HEK293 (cell line): Measurements from ENCODE around the gene ANKRD49.

Experiments
- EGR2 ChIP-seq: fragments of 450-650 bp; formaldehyde crosslinking; IDR thresholded peaks from 2 replicates; pipeline ENCODE4 v1.5.1; 2016; ENCODE audit warnings: low read depth, missing biosample characterization, missing genetic modification characterization
- FEZF1 ChIP-seq: fragments of 450-650 bp; formaldehyde crosslinking; IDR thresholded peaks from 2 replicates; pipeline ENCODE4 v1.5.1; 2016; ENCODE audit warnings: missing biosample characterization, missing genetic modification characterization
- GFI1B ChIP-seq: fragments of 450-650 bp; formaldehyde crosslinking; IDR thresholded peaks from 2 replicates; pipeline ENCODE4 v1.5.1; 2016; ENCODE audit warnings: missing biosample characterization, missing genetic modification characterization
- GLIS2 ChIP-seq: fragments of 450-650 bp; formaldehyde crosslinking; IDR thresholded peaks from 2 replicates; pipeline ENCODE4 v1.5.1; 2016; ENCODE audit warnings: missing biosample characterization, missing genetic modification characterization
- HOXD13 ChIP-seq: sonication (generic); formaldehyde crosslinking; IDR thresholded peaks from 2 replicates; pipeline ENCODE4 v1.8.0; 2022; ENCODE audit warnings: missing genetic modification reagents, borderline replicate concordance
- SCRT2 ChIP-seq: fragments of 450-650 bp; formaldehyde crosslinking; IDR thresholded peaks from 2 replicates; pipeline ENCODE4 v1.5.1; 2016; ENCODE audit warnings: missing biosample characterization, missing genetic modification characterization
- TCF7L2 ChIP-seq: IDR thresholded peaks from 2 replicates; pipeline ENCODE4 v1.6.1; 2011; ENCODE audit warnings: low read depth, mild to moderate bottlenecking, inconsistent platforms, low read length, moderate library complexity, borderline replicate concordance
- ZNF132 ChIP-seq: fragments of 450-650 bp; formaldehyde crosslinking; IDR thresholded peaks from 2 replicates; pipeline ENCODE4 v1.5.1; 2017; ENCODE audit warnings: missing biosample characterization, missing genetic modification characterization, borderline replicate concordance
- ZNF146 ChIP-seq: fragments of 450-650 bp; formaldehyde crosslinking; IDR thresholded peaks from 2 replicates; pipeline ENCODE4 v1.5.1; 2016; ENCODE audit warnings: missing biosample characterization, missing genetic modification characterization
- ZNF174 ChIP-seq: fragments of 450-650 bp; formaldehyde crosslinking; IDR thresholded peaks from 2 replicates; pipeline ENCODE4 v1.5.0; 2017; ENCODE audit warnings: missing biosample characterization, mild to moderate bottlenecking, missing genetic modification characterization
- ZNF214 ChIP-seq: fragments of 450-650 bp; formaldehyde crosslinking; IDR thresholded peaks from 2 replicates; pipeline ENCODE4 v1.5.1; 2017; ENCODE audit warnings: missing biosample characterization, mild to moderate bottlenecking, missing genetic modification characterization, borderline replicate concordance
- ZNF302 ChIP-seq: fragments of 450-650 bp; formaldehyde crosslinking; IDR thresholded peaks from 2 replicates; pipeline ENCODE4 v1.5.1; 2016; ENCODE audit warnings: missing biosample characterization, missing genetic modification characterization, low read depth
- ZNF324 ChIP-seq: fragments of 450-650 bp; formaldehyde crosslinking; IDR thresholded peaks from 2 replicates; pipeline ENCODE4 v1.5.1; 2016; ENCODE audit warnings: missing biosample characterization, missing genetic modification characterization
- ZNF350 ChIP-seq: fragments of 450-650 bp; formaldehyde crosslinking; IDR thresholded peaks from 2 replicates; pipeline ENCODE4 v1.5.0; 2017; ENCODE audit warnings: missing biosample characterization, mild to moderate bottlenecking, missing genetic modification characterization
- ZNF354C ChIP-seq: fragments of 450-650 bp; formaldehyde crosslinking; IDR thresholded peaks from 2 replicates; pipeline ENCODE4 v1.5.1; 2016; ENCODE audit warnings: missing biosample characterization, missing genetic modification characterization, low read depth, borderline replicate concordance
- ZNF416 ChIP-seq: fragments of 450-650 bp; formaldehyde crosslinking; IDR thresholded peaks from 2 replicates; pipeline ENCODE4 v1.5.1; 2016; ENCODE audit warnings: missing biosample characterization, missing genetic modification characterization
- ZNF501 ChIP-seq: fragments of 450-650 bp; formaldehyde crosslinking; IDR thresholded peaks from 2 replicates; pipeline ENCODE4 v1.5.1; 2016; ENCODE audit warnings: missing biosample characterization, missing genetic modification characterization
- ZNF549 ChIP-seq: fragments of 450-650 bp; IDR thresholded peaks from 2 replicates; pipeline ENCODE4 v1.5.1; 2018; ENCODE audit warnings: missing biosample characterization, missing genetic modification characterization, mild to moderate bottlenecking, inconsistent platforms, moderate library complexity
- ZNF555 ChIP-seq: fragments of 450-650 bp; formaldehyde crosslinking; conservative IDR thresholded peaks from 2 replicates; pipeline ENCODE4 v1.5.1; 2017; ENCODE audit warnings: missing biosample characterization, mild to moderate bottlenecking, missing genetic modification characterization, inconsistent platforms
- ZNF558 ChIP-seq: fragments of 450-650 bp; formaldehyde crosslinking; IDR thresholded peaks from 2 replicates; pipeline ENCODE4 v1.5.1; 2016; ENCODE audit warnings: missing biosample characterization, missing genetic modification characterization
- ZNF596 ChIP-seq: fragments of 450-650 bp; IDR thresholded peaks from 2 replicates; pipeline ENCODE4 v1.5.0; 2018; ENCODE audit warnings: missing biosample characterization, mild to moderate bottlenecking, missing genetic modification characterization, moderate library complexity
- ZNF610 ChIP-seq: fragments of 450-650 bp; formaldehyde crosslinking; IDR thresholded peaks from 2 replicates; pipeline ENCODE4 v1.5.1; 2016; ENCODE audit warnings: missing biosample characterization, missing genetic modification characterization, borderline replicate concordance
- ZNF621 ChIP-seq: fragments of 450-650 bp; formaldehyde crosslinking; IDR thresholded peaks from 2 replicates; pipeline ENCODE4 v1.5.1; 2017; ENCODE audit warnings: missing biosample characterization, missing genetic modification characterization
- ZNF623 ChIP-seq: fragments of 450-650 bp; formaldehyde crosslinking; IDR thresholded peaks from 2 replicates; pipeline ENCODE4 v1.5.1; 2016; ENCODE audit warnings: missing biosample characterization, missing genetic modification characterization
- ZNF658 ChIP-seq: fragments of 450-650 bp; formaldehyde crosslinking; IDR thresholded peaks from 2 replicates; pipeline ENCODE4; 2016; ENCODE audit warnings: missing biosample characterization, missing genetic modification characterization
- ZNF660 ChIP-seq: fragments of 450-650 bp; IDR thresholded peaks from 2 replicates; pipeline ENCODE4 v1.5.1; 2018; ENCODE audit warnings: missing biosample characterization, mild to moderate bottlenecking, missing genetic modification characterization
- ZNF677 ChIP-seq: fragments of 450-650 bp; IDR thresholded peaks from 2 replicates; pipeline ENCODE4 v1.5.0; 2018; ENCODE audit warnings: missing biosample characterization, mild to moderate bottlenecking, missing genetic modification characterization, moderate library complexity
- ZNF76 ChIP-seq: fragments of 450-650 bp; formaldehyde crosslinking; IDR thresholded peaks from 2 replicates; pipeline ENCODE4; 2016; ENCODE audit warnings: low read depth, missing biosample characterization, missing genetic modification characterization, borderline replicate concordance
- ZNF768 ChIP-seq: fragments of 450-650 bp; formaldehyde crosslinking; IDR thresholded peaks from 2 replicates; pipeline ENCODE4 v1.5.1; 2018; ENCODE audit warnings: missing biosample characterization, mild to moderate bottlenecking, missing genetic modification characterization
- ZNF792 ChIP-seq: fragments of 450-650 bp; formaldehyde crosslinking; IDR thresholded peaks from 2 replicates; pipeline ENCODE4 v1.5.1; 2016; ENCODE audit warnings: missing biosample characterization, missing genetic modification characterization
- ZSCAN23 ChIP-seq: fragments of 450-650 bp; formaldehyde crosslinking; IDR thresholded peaks from 2 replicates; pipeline ENCODE4 v1.5.1; 2016; ENCODE audit warnings: missing biosample characterization, missing genetic modification characterization
- TF ChIP-seq, protein P1 (sequence below): fragments of 450-650 bp; formaldehyde crosslinking; IDR thresholded peaks from 2 replicates; pipeline ENCODE4 v1.5.1; 2016; ENCODE audit warnings: missing biosample characterization, missing genetic modification characterization
- TF ChIP-seq, protein P2 (sequence below): fragments of 450-650 bp; formaldehyde crosslinking; IDR thresholded peaks from 2 replicates; pipeline ENCODE4 v1.5.1; 2016; ENCODE audit warnings: missing biosample characterization, missing genetic modification characterization
- TF ChIP-seq, protein P3 (sequence below): sonication (generic); formaldehyde crosslinking; IDR thresholded peaks from 2 replicates; pipeline ENCODE4 v1.8.1; 2022; ENCODE audit warnings: mild to moderate bottlenecking, moderate library complexity, missing genetic modification reagents
- TF ChIP-seq, protein P4 (sequence below): fragments of 450-650 bp; formaldehyde crosslinking; IDR thresholded peaks from 2 replicates; pipeline ENCODE4 v1.5.1; 2016; ENCODE audit warnings: missing biosample characterization, missing genetic modification characterization, borderline replicate concordance

Gene ANKRD49

DNA sequence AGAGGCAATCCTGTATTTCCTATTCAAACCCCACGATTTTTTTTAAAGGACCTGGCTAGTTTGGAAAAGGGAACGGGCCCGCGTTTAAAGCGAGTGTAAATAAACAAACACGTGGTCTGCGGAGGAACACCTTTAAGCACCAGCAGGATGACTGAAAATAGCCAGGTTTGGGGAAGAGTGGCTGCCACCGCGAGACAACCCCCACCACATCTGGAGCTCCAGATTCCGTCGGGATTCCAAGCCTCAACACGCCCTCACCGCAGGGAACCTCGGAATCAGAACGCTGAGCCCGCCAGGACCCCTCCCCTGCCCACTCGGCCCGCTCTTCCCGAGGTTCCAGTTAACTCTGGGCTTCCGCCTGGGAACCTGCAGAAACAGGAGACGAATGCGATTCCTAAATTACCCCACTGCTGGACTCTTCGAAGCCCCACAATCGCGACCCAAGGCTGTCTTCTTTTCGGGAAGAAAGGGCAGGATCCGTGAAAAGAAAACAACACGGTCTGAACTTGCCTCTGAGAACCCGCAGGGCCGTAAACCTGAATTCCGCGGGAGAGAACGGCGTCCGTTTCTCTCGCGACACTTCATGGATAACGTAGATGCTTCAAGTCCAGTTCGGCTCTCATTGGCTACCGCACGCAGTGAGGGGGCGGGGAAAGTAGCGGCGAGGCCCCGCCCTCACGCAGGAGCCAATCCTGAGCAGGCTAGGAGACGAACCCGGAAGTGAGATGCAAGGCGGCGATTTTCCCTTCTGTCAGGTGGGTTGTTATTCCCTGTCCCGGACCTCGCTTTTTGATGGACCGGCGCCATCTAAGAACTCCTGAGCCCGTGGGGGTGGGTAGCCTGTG lies at the start of gene ANKRD49, which contains the start of gene MRE11 (continued):
- TF ChIP-seq TCF7L2: no peak
- TF ChIP-seq ZNF214 (tag by site-specific recombination): no peak
- TF ChIP-seq ZNF555: no peak
- TF ChIP-seq FEZF1 (tag by site-specific recombination): no peak
- TF ChIP-seq ZNF174: no peak
- TF ChIP-seq, protein P1, sequence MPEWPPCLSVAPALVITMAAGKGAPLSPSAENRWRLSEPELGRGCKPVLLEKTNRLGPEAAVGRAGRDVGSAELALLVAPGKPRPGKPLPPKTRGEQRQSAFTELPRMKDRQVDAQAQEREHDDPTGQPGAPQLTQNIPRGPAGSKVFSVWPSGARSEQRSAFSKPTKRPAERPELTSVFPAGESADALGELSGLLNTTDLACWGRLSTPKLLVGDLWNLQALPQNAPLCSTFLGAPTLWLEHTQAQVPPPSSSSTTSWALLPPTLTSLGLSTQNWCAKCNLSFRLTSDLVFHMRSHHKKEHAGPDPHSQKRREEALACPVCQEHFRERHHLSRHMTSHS (tag by site-specific recombination): no peak
- TF ChIP-seq ZNF610: 0 out of 2 replicates have a peak, but pooled peaks have one; percentile 27
- no peak for TF ChIP-seq SCRT2 (tag by site-specific recombination)
- TF ChIP-seq, protein P2, sequence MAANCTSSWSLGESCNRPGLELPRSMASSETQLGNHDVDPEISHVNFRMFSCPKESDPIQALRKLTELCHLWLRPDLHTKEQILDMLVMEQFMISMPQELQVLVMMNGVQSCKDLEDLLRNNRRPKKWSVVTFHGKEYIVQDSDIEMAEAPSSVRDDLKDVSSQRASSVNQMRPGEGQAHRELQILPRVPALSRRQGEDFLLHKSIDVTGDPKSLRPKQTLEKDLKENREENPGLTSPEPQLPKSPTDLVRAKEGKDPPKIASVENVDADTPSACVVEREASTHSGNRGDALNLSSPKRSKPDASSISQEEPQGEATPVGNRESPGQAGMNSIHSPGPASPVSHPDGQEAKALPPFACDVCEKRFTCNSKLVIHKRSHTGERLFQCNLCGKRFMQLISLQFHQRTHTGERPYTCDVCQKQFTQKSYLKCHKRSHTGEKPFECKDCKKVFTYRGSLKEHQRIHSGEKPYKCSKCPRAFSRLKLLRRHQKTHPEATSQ (tag by site-specific recombination): no peak
- TF ChIP-seq EGR2 (tag by site-specific recombination): no peak
- TF ChIP-seq, protein P3, sequence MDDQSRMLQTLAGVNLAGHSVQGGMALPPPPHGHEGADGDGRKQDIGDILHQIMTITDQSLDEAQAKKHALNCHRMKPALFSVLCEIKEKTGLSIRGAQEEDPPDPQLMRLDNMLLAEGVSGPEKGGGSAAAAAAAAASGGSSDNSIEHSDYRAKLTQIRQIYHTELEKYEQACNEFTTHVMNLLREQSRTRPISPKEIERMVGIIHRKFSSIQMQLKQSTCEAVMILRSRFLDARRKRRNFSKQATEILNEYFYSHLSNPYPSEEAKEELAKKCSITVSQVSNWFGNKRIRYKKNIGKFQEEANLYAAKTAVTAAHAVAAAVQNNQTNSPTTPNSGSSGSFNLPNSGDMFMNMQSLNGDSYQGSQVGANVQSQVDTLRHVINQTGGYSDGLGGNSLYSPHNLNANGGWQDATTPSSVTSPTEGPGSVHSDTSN (CRISPR knock-in tag): no peak
- TF ChIP-seq ZNF623 (tag by site-specific recombination): no peak
- 0 out of 2 replicates have a peak, but pooled peaks have one; percentile 29 for TF ChIP-seq ZNF660 (tag by site-specific recombination)
- TF ChIP-seq, protein P4, sequence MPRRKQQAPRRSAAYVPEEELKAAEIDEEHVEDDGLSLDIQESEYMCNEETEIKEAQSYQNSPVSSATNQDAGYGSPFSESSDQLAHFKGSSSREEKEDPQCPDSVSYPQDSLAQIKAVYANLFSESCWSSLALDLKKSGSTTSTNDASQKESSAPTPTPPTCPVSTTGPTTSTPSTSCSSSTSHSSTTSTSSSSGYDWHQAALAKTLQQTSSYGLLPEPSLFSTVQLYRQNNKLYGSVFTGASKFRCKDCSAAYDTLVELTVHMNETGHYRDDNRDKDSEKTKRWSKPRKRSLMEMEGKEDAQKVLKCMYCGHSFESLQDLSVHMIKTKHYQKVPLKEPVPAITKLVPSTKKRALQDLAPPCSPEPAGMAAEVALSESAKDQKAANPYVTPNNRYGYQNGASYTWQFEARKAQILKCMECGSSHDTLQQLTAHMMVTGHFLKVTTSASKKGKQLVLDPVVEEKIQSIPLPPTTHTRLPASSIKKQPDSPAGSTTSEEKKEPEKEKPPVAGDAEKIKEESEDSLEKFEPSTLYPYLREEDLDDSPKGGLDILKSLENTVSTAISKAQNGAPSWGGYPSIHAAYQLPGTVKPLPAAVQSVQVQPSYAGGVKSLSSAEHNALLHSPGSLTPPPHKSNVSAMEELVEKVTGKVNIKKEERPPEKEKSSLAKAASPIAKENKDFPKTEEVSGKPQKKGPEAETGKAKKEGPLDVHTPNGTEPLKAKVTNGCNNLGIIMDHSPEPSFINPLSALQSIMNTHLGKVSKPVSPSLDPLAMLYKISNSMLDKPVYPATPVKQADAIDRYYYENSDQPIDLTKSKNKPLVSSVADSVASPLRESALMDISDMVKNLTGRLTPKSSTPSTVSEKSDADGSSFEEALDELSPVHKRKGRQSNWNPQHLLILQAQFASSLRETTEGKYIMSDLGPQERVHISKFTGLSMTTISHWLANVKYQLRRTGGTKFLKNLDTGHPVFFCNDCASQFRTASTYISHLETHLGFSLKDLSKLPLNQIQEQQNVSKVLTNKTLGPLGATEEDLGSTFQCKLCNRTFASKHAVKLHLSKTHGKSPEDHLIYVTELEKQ (tag by site-specific recombination): no peak
- peak; percentile 75 for TF ChIP-seq GFI1B (tag by site-specific recombination)
- TF ChIP-seq ZNF354C (tag by site-specific recombination): no peak
- TF ChIP-seq ZNF501 (tag by site-specific recombination): peak; percentile 50; the same call in 1 of the 2 replicates
- TF ChIP-seq ZNF792 (tag by site-specific recombination): no peak
- no peak for TF ChIP-seq ZNF549 (tag by site-specific recombination)
- no peak for TF ChIP-seq ZNF132 (tag by site-specific recombination)
- TF ChIP-seq ZNF76 (tag by site-specific recombination): no peak; the same call in 1 of the 2 replicates
- no peak for TF ChIP-seq ZNF302 (tag by site-specific recombination)
- no peak for TF ChIP-seq ZNF324 (tag by site-specific recombination)
- peak; percentile 27; the same call in 1 of the 2 replicates for TF ChIP-seq GLIS2
- no peak for TF ChIP-seq ZNF416 (tag by site-specific recombination)
- TF ChIP-seq ZNF596 (tag by site-specific recombination): no peak; the same call in 1 of the 2 replicates
- TF ChIP-seq ZNF658 (tag by site-specific recombination): no peak
- no peak for TF ChIP-seq HOXD13 (CRISPR knock-in tag)
- TF ChIP-seq ZNF558: 0 out of 2 replicates have a peak, but pooled peaks have one; percentile 25
- TF ChIP-seq ZNF677 (tag by site-specific recombination): no peak
- no peak for TF ChIP-seq ZSCAN23 (tag by site-specific recombination)
- no peak for TF ChIP-seq ZNF146
- no peak for TF ChIP-seq ZNF768 (tag by site-specific recombination)
- TF ChIP-seq ZNF621: no peak
- no peak for TF ChIP-seq ZNF350 (tag by site-specific recombination)
